ENCODE results near the gene B3GLCT. TPM values are rescaled to one million over a fixed set of nuclear protein-coding genes. Genes with fewer than 3 reads are reported as not detected.

Gene B3GLCT
- total and polyA plus RNA-seq, 3 experiments from 2014 or later, result 5.2 to 10.4 (median 5.6) TPM

- Mint-ChIP-seq H3K27ac (peak overlapping the region in 3 of 8 donors; percentile 27 to 58 (median 41)), H3K4me1 (peaks cover 5 to 10% (median 9%) of the 10 kb centered on the region in 3 donors), H3K27me3 (no peaks in the 10 kb centered on the region), H3K36me3 (peaks cover 6 to 24% (median 14%) of the 10 kb centered on the region in 3 donors), H3K4me3 (no peak overlapping the region), H3K9me3 (no peaks in the 10 kb centered on the region)
- Histone ChIP-seq H3K36me3 (ENCODE audit: insufficient read depth, low read length) (no peaks in the 10 kb centered on the region), H3K27ac (ENCODE audit: low read depth, low read length) (no peak overlapping the region), H3K9me3 (ENCODE audit: low read length) (no peaks in the 10 kb centered on the region), H3K27me3 (ENCODE audit: insufficient read depth, low read length, poor library complexity, severe bottlenecking) (no peaks in the 10 kb centered on the region), H3K4me3 (ENCODE audit: low read length) (no peak overlapping the region), H3K4me1 (ENCODE audit: insufficient read depth, low read length) (no peaks in the 10 kb centered on the region)
- DNase-seq, result no peak
- POLR2A ChIA-PET, result no interaction called here
- CTCF ChIA-PET, result interaction anchor here (1.2 to 1.6 kb wide), 2 partner anchors 10 to 11 kb away, joined by 3 to 4 read pairs; no protein-coding TSS in a partner anchor
Observed at GRCh38 chr13:31225998-31226675, 26.4 kb downstream of the B3GLCT start.

GRCh38 chr13:31227063-31227462, 27.3 kb downstream of the B3GLCT start:
- no peak for DNase-seq
- ChIA-PET POLR2A (no interaction called here), CTCF (interaction anchor here (1.6 kb wide), 1 partner anchor 10 kb away, joined by 4 read pairs; no protein-coding TSS in a partner anchor)
- Mint-ChIP-seq H3K36me3 (peaks cover 6 to 30% (median 12%) of the 10 kb centered on the region in 3 donors), H3K27ac (no peak overlapping the region), H3K27me3 (no peaks in the 10 kb centered on the region), H3K4me1 (peaks cover 5 to 10% (median 9%) of the 10 kb centered on the region in 3 donors), H3K9me3 (no peaks in the 10 kb centered on the region), H3K4me3 (no peak overlapping the region)
- Histone ChIP-seq H3K9me3 (ENCODE audit: low read length) (no peaks in the 10 kb centered on the region), H3K4me3 (ENCODE audit: low read length) (no peak overlapping the region), H3K27ac (ENCODE audit: low read depth, low read length) (no peak overlapping the region), H3K4me1 (ENCODE audit: insufficient read depth, low read length) (no peaks in the 10 kb centered on the region), H3K27me3 (ENCODE audit: insufficient read depth, low read length, poor library complexity, severe bottlenecking) (no peaks in the 10 kb centered on the region), H3K36me3 (ENCODE audit: insufficient read depth, low read length) (no peaks in the 10 kb centered on the region)

- no peak overlapping the region for H3K4me3 Mint-ChIP-seq
- no peaks in the 10 kb centered on the region for H3K9me3 Mint-ChIP-seq
- no peak overlapping the region for H3K4me3 ChIP-seq (ENCODE audit: low read length)
- no peaks in the 10 kb centered on the region for H3K27me3 ChIP-seq (ENCODE audit: insufficient read depth, low read length, poor library complexity, severe bottlenecking)
- peak overlapping the region in 2 of 8 donors; percentile 18 to 64 for H3K27ac Mint-ChIP-seq
- H3K36me3 ChIP-seq (ENCODE audit: insufficient read depth, low read length), result no peaks in the 10 kb centered on the region
- CTCF ChIA-PET, result interaction anchor here (1.6 kb wide), 1 partner anchor 10 kb away, joined by 4 read pairs; no protein-coding TSS in a partner anchor
- no peaks in the 10 kb centered on the region for H3K4me1 ChIP-seq (ENCODE audit: insufficient read depth, low read length)
- H3K27me3 Mint-ChIP-seq, result no peaks in the 10 kb centered on the region
- no peaks in the 10 kb centered on the region for H3K9me3 ChIP-seq (ENCODE audit: low read length)
- H3K4me1 Mint-ChIP-seq, result peaks cover 5 to 10% (median 9%) of the 10 kb centered on the region in 3 donors
- no peak for DNase-seq
- H3K27ac ChIP-seq (ENCODE audit: low read depth, low read length), result no peak overlapping the region
- POLR2A ChIA-PET, result no interaction called here
- peaks cover under 1 to 29% (median 10%) of the 10 kb centered on the region in 3 donors for H3K36me3 Mint-ChIP-seq
Observed at GRCh38 chr13:31227870-31228269, 28.1 kb downstream of the B3GLCT start.

GRCh38 chr13:31234729-31235128, 35.0 kb downstream of the B3GLCT start:
- H3K27ac ChIP-seq (ENCODE audit: low read depth, low read length), result no peak overlapping the region
- POLR2A ChIA-PET, result no interaction called here
- no peaks in the 10 kb centered on the region for H3K27me3 ChIP-seq (ENCODE audit: insufficient read depth, low read length, poor library complexity, severe bottlenecking)
- no peak overlapping the region for H3K4me3 Mint-ChIP-seq
- no peaks in the 10 kb centered on the region for H3K9me3 Mint-ChIP-seq
- no peaks in the 10 kb centered on the region for H3K9me3 ChIP-seq (ENCODE audit: low read length)
- H3K4me1 ChIP-seq (ENCODE audit: insufficient read depth, low read length), result no peaks in the 10 kb centered on the region
- no peaks in the 10 kb centered on the region for H3K36me3 ChIP-seq (ENCODE audit: insufficient read depth, low read length)
- H3K36me3 Mint-ChIP-seq, result peaks cover 0 to 20% (median 5%) of the 10 kb centered on the region in 3 donors
- CTCF ChIA-PET, result interaction anchor here (0.9 kb wide), 1 partner anchor 25 kb away, joined by 3 read pairs; no protein-coding TSS in a partner anchor
- DNase-seq, result no peak
- H3K4me3 ChIP-seq (ENCODE audit: low read length), result no peak overlapping the region
- no peaks in the 10 kb centered on the region for H3K4me1 Mint-ChIP-seq
- H3K27ac Mint-ChIP-seq, result peak overlapping the region in 2 of 8 donors; percentile 12 to 21
- H3K27me3 Mint-ChIP-seq, result no peaks in the 10 kb centered on the region

GRCh38 chr13:31236211-31236786, 36.5 kb downstream of the B3GLCT start:
- POLR2A ChIA-PET, result no interaction called here
- no peaks in the 10 kb centered on the region for H3K9me3 Mint-ChIP-seq
- H3K36me3 Mint-ChIP-seq, result peaks cover 0 to 17% (median 3%) of the 10 kb centered on the region in 3 donors
- no peak overlapping the region for H3K27ac Mint-ChIP-seq
- Histone ChIP-seq H3K36me3 (ENCODE audit: insufficient read depth, low read length) (no peaks in the 10 kb centered on the region), H3K4me1 (ENCODE audit: insufficient read depth, low read length) (no peaks in the 10 kb centered on the region), H3K27ac (ENCODE audit: low read depth, low read length) (no peak overlapping the region), H3K9me3 (ENCODE audit: low read length) (no peaks in the 10 kb centered on the region), H3K27me3 (ENCODE audit: insufficient read depth, low read length, poor library complexity, severe bottlenecking) (no peaks in the 10 kb centered on the region), H3K4me3 (ENCODE audit: low read length) (no peak overlapping the region)
- peak in 1 of 5 donors; percentile 3 for DNase-seq
- no peaks in the 10 kb centered on the region for H3K4me1 Mint-ChIP-seq
- no peaks in the 10 kb centered on the region for H3K27me3 Mint-ChIP-seq
- CTCF ChIA-PET, result interaction anchor here (0.6 to 2.2 kb wide), 5 partner anchors 11 to 191 kb away, joined by 3 to 7 read pairs (median 3); no protein-coding TSS in a partner anchor
- H3K4me3 Mint-ChIP-seq, result no peak overlapping the region

GRCh38 chr13:31240921-31241320, 41.1 kb downstream of the B3GLCT start:
- Histone ChIP-seq H3K9me3 (ENCODE audit: low read length) (no peaks in the 10 kb centered on the region), H3K36me3 (ENCODE audit: insufficient read depth, low read length) (no peaks in the 10 kb centered on the region), H3K4me3 (ENCODE audit: low read length) (no peak overlapping the region), H3K27me3 (ENCODE audit: insufficient read depth, low read length, poor library complexity, severe bottlenecking) (no peaks in the 10 kb centered on the region), H3K27ac (ENCODE audit: low read depth, low read length) (no peak overlapping the region), H3K4me1 (ENCODE audit: insufficient read depth, low read length) (no peaks in the 10 kb centered on the region)
- no peaks in the 10 kb centered on the region for H3K27me3 Mint-ChIP-seq
- no peaks in the 10 kb centered on the region for H3K4me1 Mint-ChIP-seq
- CTCF ChIA-PET, result no interaction called here
- no peaks in the 10 kb centered on the region for H3K9me3 Mint-ChIP-seq
- H3K27ac Mint-ChIP-seq, result no peak overlapping the region
- POLR2A ChIA-PET, result no interaction called here
- H3K36me3 Mint-ChIP-seq, result peaks cover 0 to 6% (median 4%) of the 10 kb centered on the region in 3 donors
- H3K4me3 Mint-ChIP-seq, result no peak overlapping the region
- no peak for DNase-seq

GRCh38 chr13:31242367-31242766, 42.6 kb downstream of the B3GLCT start:
- H3K27ac ChIP-seq (ENCODE audit: low read depth, low read length), result no peak overlapping the region
- H3K27ac Mint-ChIP-seq, result no peak overlapping the region
- H3K4me1 ChIP-seq (ENCODE audit: insufficient read depth, low read length), result no peaks in the 10 kb centered on the region
- no peaks in the 10 kb centered on the region for H3K27me3 Mint-ChIP-seq
- H3K4me3 Mint-ChIP-seq, result no peak overlapping the region
- no peaks in the 10 kb centered on the region for H3K36me3 ChIP-seq (ENCODE audit: insufficient read depth, low read length)
- H3K4me3 ChIP-seq (ENCODE audit: low read length), result no peak overlapping the region
- CTCF ChIA-PET, result interaction anchor here (1.0 kb wide), 1 partner anchor 9 kb away, joined by 3 read pairs; no protein-coding TSS in a partner anchor
- no peaks in the 10 kb centered on the region for H3K27me3 ChIP-seq (ENCODE audit: insufficient read depth, low read length, poor library complexity, severe bottlenecking)
- H3K4me1 Mint-ChIP-seq, result no peaks in the 10 kb centered on the region
- no peaks in the 10 kb centered on the region for H3K9me3 ChIP-seq (ENCODE audit: low read length)
- no peak for DNase-seq
- H3K9me3 Mint-ChIP-seq, result no peaks in the 10 kb centered on the region
- POLR2A ChIA-PET, result no interaction called here
- peaks cover 0 to 7% (median 4%) of the 10 kb centered on the region in 3 donors for H3K36me3 Mint-ChIP-seq

- Mint-ChIP-seq H3K4me1 (no peaks in the 10 kb centered on the region), H3K27ac (no peak overlapping the region), H3K36me3 (peaks cover 0 to 9% (median 4%) of the 10 kb centered on the region in 3 donors), H3K9me3 (no peaks in the 10 kb centered on the region), H3K27me3 (no peaks in the 10 kb centered on the region), H3K4me3 (no peak overlapping the region)
- no peak overlapping the region for H3K4me3 ChIP-seq (ENCODE audit: low read length)
- H3K36me3 ChIP-seq (ENCODE audit: insufficient read depth, low read length), result no peaks in the 10 kb centered on the region
- no peaks in the 10 kb centered on the region for H3K9me3 ChIP-seq (ENCODE audit: low read length)
- no peaks in the 10 kb centered on the region for H3K4me1 ChIP-seq (ENCODE audit: insufficient read depth, low read length)
- H3K27me3 ChIP-seq (ENCODE audit: insufficient read depth, low read length, poor library complexity, severe bottlenecking), result no peaks in the 10 kb centered on the region
- POLR2A ChIA-PET, result no interaction called here
- no peak for DNase-seq
- CTCF ChIA-PET, result no interaction called here
- no peak overlapping the region for H3K27ac ChIP-seq (ENCODE audit: low read depth, low read length)
Observed at GRCh38 chr13:31242916-31243315, 43.1 kb downstream of the B3GLCT start.
